ENCODE measurements around the gene SORL1. TPM values are rescaled to one million over a fixed set of nuclear protein-coding genes. Genes with fewer than 3 reads are reported as not detected.

SORL1 gene
- total RNA-seq, 1 donor from 2014 or later: 11.1 TPM

- peaks cover 4% of the 10 kb centered on the region for H3K27me3 Mint-ChIP-seq (ENCODE audit: unreplicated experiment)
- H3K4me1 Mint-ChIP-seq (ENCODE audit: low read depth, unreplicated experiment): peaks cover 17% of the 10 kb centered on the region
- H3K9me3 Mint-ChIP-seq (ENCODE audit: unreplicated experiment): peaks cover 8% of the 10 kb centered on the region
- no peak for TF ChIP-seq CTCF (IDR thresholded peaks at IDR 0.05; ENCODE audit: partially characterized antibody, unreplicated experiment)
- H3K27ac Mint-ChIP-seq (ENCODE audit: unreplicated experiment): no peak overlapping the region
- H3K36me3 Mint-ChIP-seq (ENCODE audit: unreplicated experiment): peaks cover 11% of the 10 kb centered on the region
- H3K4me3 Mint-ChIP-seq (ENCODE audit: unreplicated experiment): no peak overlapping the region
- DNase-seq: no peak
Measured at GRCh38 chr11:121575963-121576290, 123.8 kb downstream of the SORL1 start.

GRCh38 chr11:121576531-121576930 is 124.4 kb downstream of the SORL1 start:
- Mint-ChIP-seq H3K27ac (ENCODE audit: unreplicated experiment) (no peak overlapping the region), H3K4me1 (ENCODE audit: low read depth, unreplicated experiment) (peaks cover 17% of the 10 kb centered on the region), H3K4me3 (ENCODE audit: unreplicated experiment) (no peak overlapping the region), H3K27me3 (ENCODE audit: unreplicated experiment) (peaks cover 4% of the 10 kb centered on the region), H3K9me3 (ENCODE audit: unreplicated experiment) (peaks cover 8% of the 10 kb centered on the region), H3K36me3 (ENCODE audit: unreplicated experiment) (peaks cover 11% of the 10 kb centered on the region)
- TF ChIP-seq CTCF (IDR thresholded peaks at IDR 0.05; ENCODE audit: partially characterized antibody, unreplicated experiment): no peak
- DNase-seq: no peak

DNA sequence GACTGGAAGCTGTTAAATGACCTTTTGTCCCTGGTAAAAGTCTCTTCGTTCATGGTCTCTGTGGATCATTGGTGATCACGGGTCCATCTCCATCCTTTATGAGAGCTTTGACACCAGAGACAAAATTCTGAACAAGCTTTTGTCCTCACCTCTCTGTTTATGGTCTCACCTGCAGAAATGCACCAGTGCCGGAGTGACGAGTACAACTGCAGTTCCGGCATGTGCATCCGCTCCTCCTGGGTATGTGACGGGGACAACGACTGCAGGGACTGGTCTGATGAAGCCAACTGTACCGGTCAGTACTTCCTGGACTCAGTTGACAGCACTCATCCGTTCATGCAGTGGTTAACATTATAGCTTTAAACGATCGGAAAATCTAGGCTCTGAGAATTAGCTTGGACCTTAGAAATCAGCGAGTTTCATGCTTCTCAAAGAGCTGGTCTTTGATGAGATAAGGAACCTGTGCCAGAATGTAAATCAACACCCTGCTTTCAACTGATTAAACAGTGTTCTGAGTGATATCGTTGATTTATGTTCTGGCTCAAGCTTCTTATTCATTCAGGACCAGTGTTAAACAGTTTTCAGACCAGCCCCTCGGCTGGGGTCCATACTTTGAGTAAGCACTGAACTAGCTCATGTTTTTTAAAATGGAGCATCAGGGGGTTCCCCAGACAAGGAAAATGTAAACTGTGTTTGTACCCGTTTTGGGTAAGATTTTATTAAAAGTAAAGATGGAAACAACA is 125.2 kb downstream of the SORL1 start:
- Mint-ChIP-seq H3K4me1 (ENCODE audit: low read depth, unreplicated experiment) (peaks cover 17% of the 10 kb centered on the region), H3K27ac (ENCODE audit: unreplicated experiment) (no peak overlapping the region), H3K36me3 (ENCODE audit: unreplicated experiment) (peaks cover 11% of the 10 kb centered on the region), H3K9me3 (ENCODE audit: unreplicated experiment) (peaks cover 8% of the 10 kb centered on the region), H3K27me3 (ENCODE audit: unreplicated experiment) (peaks cover 4% of the 10 kb centered on the region), H3K4me3 (ENCODE audit: unreplicated experiment) (no peak overlapping the region)
- no peak for TF ChIP-seq CTCF (IDR thresholded peaks at IDR 0.05; ENCODE audit: partially characterized antibody, unreplicated experiment)
- no peak for DNase-seq

GRCh38 chr11:121578251-121578976 is 126.3 kb downstream of the SORL1 start:
- no peak for TF ChIP-seq CTCF (IDR thresholded peaks at IDR 0.05; ENCODE audit: partially characterized antibody, unreplicated experiment)
- Mint-ChIP-seq H3K9me3 (ENCODE audit: unreplicated experiment) (peaks cover 8% of the 10 kb centered on the region), H3K4me3 (ENCODE audit: unreplicated experiment) (no peak overlapping the region), H3K36me3 (ENCODE audit: unreplicated experiment) (peaks cover 11% of the 10 kb centered on the region), H3K4me1 (ENCODE audit: low read depth, unreplicated experiment) (peaks cover 10% of the 10 kb centered on the region), H3K27me3 (ENCODE audit: unreplicated experiment) (peaks cover 4% of the 10 kb centered on the region), H3K27ac (ENCODE audit: unreplicated experiment) (peak overlapping the region; percentile 69)
- DNase-seq: no peak

- TF ChIP-seq CTCF (IDR thresholded peaks at IDR 0.05; ENCODE audit: partially characterized antibody, unreplicated experiment): no peak
- Mint-ChIP-seq H3K4me3 (ENCODE audit: unreplicated experiment) (no peak overlapping the region), H3K27ac (ENCODE audit: unreplicated experiment) (no peak overlapping the region), H3K9me3 (ENCODE audit: unreplicated experiment) (peaks cover 8% of the 10 kb centered on the region), H3K4me1 (ENCODE audit: low read depth, unreplicated experiment) (peaks cover 9% of the 10 kb centered on the region), H3K36me3 (ENCODE audit: unreplicated experiment) (peaks cover 11% of the 10 kb centered on the region), H3K27me3 (ENCODE audit: unreplicated experiment) (peaks cover 4% of the 10 kb centered on the region)
- DNase-seq: no peak
Measured at GRCh38 chr11:121580154-121580553, 128.0 kb downstream of the SORL1 start.

All from glutamatergic neuron (in vitro differentiated cells).